C4-2B (cell line): ENCODE measurements around the gene MTUS2.

Experiments
- H3K27ac ChIP-seq: fragments of 450-650 bp; 2 replicates; pipeline ENCODE4 v1.5.1; 2017
- ZFX ChIP-seq: fragments of 450-650 bp; IDR thresholded peaks from 2 replicates; pipeline ENCODE4 v1.6.1; 2017
- TF ChIP-seq, protein P1 (sequence below): fragments of 450-650 bp; conservative IDR thresholded peaks from 2 replicates; pipeline ENCODE4 v1.5.1; 2017; ENCODE audit warnings: mild to moderate bottlenecking

MTUS2 gene

DNA sequence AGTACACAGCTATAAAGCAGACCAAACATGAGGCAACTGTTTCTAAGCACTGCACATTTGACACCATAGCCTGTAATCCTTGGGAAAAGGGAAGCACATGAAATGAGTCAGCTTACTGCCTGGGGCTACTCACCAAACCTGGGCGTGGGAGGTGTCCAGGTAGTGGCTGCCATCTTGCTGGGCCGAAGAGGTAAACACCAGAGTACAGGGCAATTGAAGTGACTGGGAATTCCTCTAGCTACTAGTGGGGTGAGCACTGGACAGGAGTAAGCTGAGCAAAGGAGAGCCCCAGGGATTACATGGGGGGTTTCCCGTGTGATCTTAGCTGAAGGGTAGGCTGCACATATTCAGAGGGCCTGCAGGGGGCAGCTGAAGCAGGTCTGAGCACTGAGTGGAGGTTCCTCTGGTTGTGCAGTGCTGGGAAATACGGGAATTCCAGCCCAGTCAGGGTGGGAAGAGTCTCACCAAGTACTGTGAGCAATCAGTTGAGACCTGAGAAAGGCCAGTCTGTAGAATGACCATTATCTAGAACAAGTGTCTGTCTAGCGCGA is 634.9 kb downstream of the MTUS2 start:
- TF ChIP-seq ZFX = no peak
- TF ChIP-seq, protein P1, sequence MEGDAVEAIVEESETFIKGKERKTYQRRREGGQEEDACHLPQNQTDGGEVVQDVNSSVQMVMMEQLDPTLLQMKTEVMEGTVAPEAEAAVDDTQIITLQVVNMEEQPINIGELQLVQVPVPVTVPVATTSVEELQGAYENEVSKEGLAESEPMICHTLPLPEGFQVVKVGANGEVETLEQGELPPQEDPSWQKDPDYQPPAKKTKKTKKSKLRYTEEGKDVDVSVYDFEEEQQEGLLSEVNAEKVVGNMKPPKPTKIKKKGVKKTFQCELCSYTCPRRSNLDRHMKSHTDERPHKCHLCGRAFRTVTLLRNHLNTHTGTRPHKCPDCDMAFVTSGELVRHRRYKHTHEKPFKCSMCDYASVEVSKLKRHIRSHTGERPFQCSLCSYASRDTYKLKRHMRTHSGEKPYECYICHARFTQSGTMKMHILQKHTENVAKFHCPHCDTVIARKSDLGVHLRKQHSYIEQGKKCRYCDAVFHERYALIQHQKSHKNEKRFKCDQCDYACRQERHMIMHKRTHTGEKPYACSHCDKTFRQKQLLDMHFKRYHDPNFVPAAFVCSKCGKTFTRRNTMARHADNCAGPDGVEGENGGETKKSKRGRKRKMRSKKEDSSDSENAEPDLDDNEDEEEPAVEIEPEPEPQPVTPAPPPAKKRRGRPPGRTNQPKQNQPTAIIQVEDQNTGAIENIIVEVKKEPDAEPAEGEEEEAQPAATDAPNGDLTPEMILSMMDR = peak; percentile 72

DNA sequence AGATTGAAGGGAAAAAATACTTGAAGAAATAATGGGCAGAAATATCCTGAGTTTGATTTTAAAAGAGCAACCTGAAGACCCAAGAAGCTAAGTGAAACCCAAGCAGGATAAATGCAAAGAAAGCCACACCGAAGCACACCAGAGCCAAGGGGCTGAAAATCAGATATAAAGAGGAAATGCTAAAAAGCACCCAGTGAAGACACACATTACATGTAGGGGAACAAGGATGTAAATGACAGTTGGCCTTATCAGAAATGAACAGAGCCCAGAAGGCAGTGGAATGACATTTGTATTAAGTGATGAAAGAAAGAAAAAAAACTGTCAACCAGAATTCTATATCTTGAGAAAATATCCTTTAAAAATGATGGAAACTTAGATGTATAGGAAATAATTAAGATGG is 636.3 kb downstream of the MTUS2 start:
- no peak overlapping the region for H3K27ac ChIP-seq
- no peak for TF ChIP-seq ZFX
- TF ChIP-seq, protein P1 = no peak

More for the DNA sequence above, 634.9 kb downstream of the MTUS2 start:
- no peak overlapping the region for H3K27ac ChIP-seq

DNA sequence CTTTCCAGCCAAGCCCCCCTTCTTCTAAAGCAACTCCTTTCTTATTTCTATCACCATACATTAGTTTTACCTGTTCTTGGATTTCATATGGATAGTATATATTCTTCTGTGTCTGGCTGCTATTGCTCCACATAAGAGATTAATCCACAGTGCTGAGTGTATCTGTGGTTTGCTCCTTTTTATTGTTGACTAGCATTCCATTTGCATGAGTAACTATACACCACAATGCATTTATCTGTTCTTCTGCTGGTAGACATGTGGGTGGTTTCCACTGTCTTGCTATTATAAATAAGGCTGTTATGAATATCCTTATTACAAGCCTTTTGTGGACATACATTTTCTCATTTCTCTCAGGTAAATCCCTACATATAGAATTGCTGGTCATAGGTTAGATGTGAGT is 637.2 kb downstream of the MTUS2 start:
- TF ChIP-seq, protein P1 = no peak
- no peak for TF ChIP-seq ZFX
- H3K27ac ChIP-seq = no peak overlapping the region

DNA sequence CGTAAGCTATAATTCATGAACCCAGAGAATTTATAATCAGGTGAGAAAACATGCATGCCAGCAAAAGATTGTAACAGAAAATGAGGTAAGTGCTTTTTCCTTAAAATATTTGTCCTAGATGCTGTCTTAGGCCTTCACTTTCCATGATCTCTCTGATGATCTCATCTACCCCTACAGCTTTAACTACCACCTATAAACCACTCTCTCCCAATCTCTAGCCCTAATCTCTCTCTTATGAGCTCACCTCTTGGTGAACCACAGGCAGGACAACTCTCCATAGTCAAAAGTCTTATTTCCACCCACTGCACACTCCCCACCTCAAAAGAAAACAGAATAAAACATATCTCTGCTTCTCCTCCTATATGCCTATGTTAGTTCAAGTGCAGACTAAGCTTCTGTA is 638.3 kb downstream of the MTUS2 start:
- no peak overlapping the region for H3K27ac ChIP-seq
- TF ChIP-seq ZFX = no peak
- TF ChIP-seq, protein P1 = no peak

DNA sequence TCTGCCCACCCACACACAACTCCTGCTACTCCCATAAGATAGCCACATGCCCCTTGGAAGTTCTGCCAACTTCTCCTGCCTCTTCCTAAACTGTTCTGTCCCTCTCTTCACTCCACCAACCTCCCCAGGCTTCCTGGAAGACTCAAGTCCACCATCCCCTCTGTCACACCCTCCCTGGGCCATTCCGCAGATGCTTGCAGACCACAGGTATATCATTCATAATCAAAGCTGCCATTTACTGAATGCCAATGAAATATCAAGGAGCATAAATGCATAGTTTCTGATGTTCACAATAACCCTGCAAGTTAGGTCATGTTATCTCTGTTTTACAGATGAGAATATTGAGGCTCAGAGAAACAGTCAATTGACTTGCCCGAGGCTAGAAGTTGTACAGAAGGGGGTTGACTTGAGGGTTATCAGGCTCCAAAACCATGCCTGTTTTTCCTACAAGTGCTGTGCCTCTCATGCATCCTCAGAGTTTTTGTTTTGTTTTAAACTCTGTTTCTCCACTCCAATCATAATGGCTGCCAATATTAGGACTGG is 639.7 kb downstream of the MTUS2 start:
- TF ChIP-seq ZFX = no peak
- TF ChIP-seq, protein P1 = no peak
- no peak overlapping the region for H3K27ac ChIP-seq

DNA sequence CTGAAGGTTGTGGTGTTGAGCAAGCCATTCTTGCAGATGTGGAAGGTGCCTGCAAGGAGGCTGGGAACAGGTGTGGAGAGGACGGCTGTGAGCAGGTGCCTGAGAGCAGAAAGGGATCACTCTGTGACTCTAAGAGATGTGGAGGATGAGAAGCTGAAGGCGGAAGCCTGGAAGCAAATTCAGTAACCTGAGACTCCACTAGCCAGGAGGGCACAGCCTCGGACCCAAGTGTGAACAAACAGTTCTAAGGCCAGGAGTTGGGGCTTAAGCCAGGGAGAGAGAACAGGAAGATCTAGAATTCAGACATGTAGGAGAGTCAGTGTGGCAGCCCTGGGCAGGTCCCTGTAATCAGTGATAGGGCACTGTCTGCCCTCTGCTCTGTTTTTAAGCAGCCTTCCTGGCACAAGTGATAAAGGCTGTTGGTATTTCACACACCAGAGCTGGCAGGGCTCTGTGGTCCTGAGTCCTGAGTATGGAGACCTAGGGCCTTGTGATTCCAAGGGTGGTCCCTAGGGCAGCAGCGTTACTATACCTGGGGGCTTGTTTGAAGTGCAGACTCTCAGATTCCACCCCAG is 644.1 kb downstream of the MTUS2 start:
- H3K27ac ChIP-seq = peak overlapping the region; percentile 27

DNA sequence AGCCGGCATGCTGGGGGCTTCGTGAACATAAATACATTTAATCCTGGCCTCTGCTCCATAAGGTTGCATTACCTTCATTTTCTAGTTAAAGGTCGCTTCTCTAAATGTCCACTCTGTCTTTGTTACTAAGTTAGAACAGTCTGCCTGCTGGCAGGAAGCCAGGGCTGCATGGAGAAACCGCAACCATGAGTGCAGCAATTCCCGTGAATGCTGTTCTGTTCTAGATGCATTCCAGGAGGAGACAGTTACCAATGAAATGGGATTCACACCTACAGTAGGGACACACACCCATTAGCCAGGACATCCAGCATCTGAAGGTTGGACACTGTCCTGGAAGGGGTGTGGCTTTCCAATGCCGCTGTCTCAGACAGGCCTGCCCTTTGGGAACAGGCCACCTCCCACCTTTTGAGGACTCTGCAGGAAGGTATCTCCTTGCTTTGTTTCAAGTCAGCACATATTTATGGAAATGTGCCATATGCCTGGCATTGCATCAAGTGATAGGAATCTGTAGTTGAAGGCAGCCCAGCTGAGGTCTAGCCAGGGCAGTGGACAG is 645.7 kb downstream of the MTUS2 start:
- TF ChIP-seq, protein P1 = no peak
- TF ChIP-seq ZFX = no peak

More for the DNA sequence above, 644.1 kb downstream of the MTUS2 start:
- TF ChIP-seq, protein P1 = no peak
- TF ChIP-seq ZFX = no peak

More for the DNA sequence above, 645.7 kb downstream of the MTUS2 start:
- H3K27ac ChIP-seq = peak overlapping the region; percentile 0; the same call in 1 of the 2 replicates
